HEK293 (cell line): ENCODE measurements around the gene AK8.

ENCODE experiments used
- CTCF ChIA-PET: fragments of 350-600 bp; formaldehyde crosslinking; extraction: SDS; loops from one replicate; lab custom pipeline; 2021; ENCODE audit warnings: antibody characterized with exemption; lab: Yijun Ruan, JAX
- POLR2A ChIA-PET: fragments of 300-600 bp; formaldehyde crosslinking; extraction: SDS; loops from one replicate; lab custom pipeline; 2020; ENCODE audit warnings: antibody characterized with exemption, inconsistent platforms; lab: Yijun Ruan, JAX
- H3K27ac ChIP-seq: fragments of 200-500 bp; sonication (Bioruptor generic); 2 replicates; pipeline ENCODE4 v1.5.1; 2014; ENCODE audit warnings: low read depth, low read length, control low read depth, inconsistent platforms; ENCODE audit errors: extremely low read depth
- H3K36me3 ChIP-seq, 2 experiments: fragments of 200-500 bp in 1 of 2; sonication (Bioruptor generic) in 1 of 2; 1 replicate in 1 of 2; 2 replicates in 1 of 2; pipeline ENCODE4 v1.5.1; 2014 to 2017; ENCODE audit warnings: inconsistent platforms in 2 of 2, low read length in 2 of 2; ENCODE audit not compliant: control insufficient read depth in 2 of 2, insufficient read depth in 1 of 2
- H3K4me1 ChIP-seq: fragments of 200-500 bp; sonication (Bioruptor generic); 2 replicates; pipeline ENCODE4 v1.5.1; 2014; ENCODE audit warnings: mild to moderate bottlenecking, low read length, inconsistent platforms; ENCODE audit not compliant: control insufficient read depth, insufficient read depth
- H3K4me3 ChIP-seq: 2 replicates; pipeline ENCODE4 v1.5.1; 2011; ENCODE audit warnings: low read depth, mild to moderate bottlenecking, control low read depth, low read length, moderate library complexity
- H3K9me3 ChIP-seq: fragments of 200-500 bp; sonication (Bioruptor generic); 2 replicates; pipeline ENCODE4 v1.5.1; 2014; ENCODE audit warnings: low read depth, low read length, inconsistent platforms; ENCODE audit not compliant: control insufficient read depth, insufficient read depth
- BCL11A ChIP-seq: fragments of 450-650 bp; formaldehyde crosslinking; IDR thresholded peaks from 2 replicates; pipeline ENCODE4 v1.5.1; 2016; ENCODE audit warnings: low read depth, missing biosample characterization, missing genetic modification characterization
- HOXA7 ChIP-seq: sonication (generic); formaldehyde crosslinking; IDR thresholded peaks from 2 replicates; pipeline ENCODE4 v1.8.1; 2022; ENCODE audit warnings: missing genetic modification reagents, borderline replicate concordance
- PRDM1 ChIP-seq: fragments of 450-650 bp; formaldehyde crosslinking; IDR thresholded peaks from 2 replicates; pipeline ENCODE4; 2016; ENCODE audit warnings: missing biosample characterization, missing genetic modification characterization
- REPIN1 ChIP-seq: fragments of 450-650 bp; formaldehyde crosslinking; IDR thresholded peaks from 2 replicates; pipeline ENCODE4 v1.5.1; 2017; ENCODE audit warnings: missing biosample characterization, missing genetic modification characterization, low read depth
- SCRT2 ChIP-seq: fragments of 450-650 bp; formaldehyde crosslinking; IDR thresholded peaks from 2 replicates; pipeline ENCODE4 v1.5.1; 2016; ENCODE audit warnings: missing biosample characterization, missing genetic modification characterization
- ZBTB1 ChIP-seq: fragments of 450-650 bp; formaldehyde crosslinking; IDR thresholded peaks from 2 replicates; pipeline ENCODE4 v1.5.1; 2016; ENCODE audit warnings: missing biosample characterization, missing genetic modification characterization
- ZBTB7A ChIP-seq: fragments of 450-650 bp; formaldehyde crosslinking; IDR thresholded peaks from 2 replicates; pipeline ENCODE4 v1.5.1; 2016; ENCODE audit warnings: low read depth, missing biosample characterization, missing genetic modification characterization
- ZNF114 ChIP-seq: fragments of 450-650 bp; formaldehyde crosslinking; IDR thresholded peaks from 2 replicates; pipeline ENCODE4 v1.5.0; 2017; ENCODE audit warnings: missing biosample characterization, missing genetic modification characterization
- ZNF146 ChIP-seq: fragments of 450-650 bp; formaldehyde crosslinking; IDR thresholded peaks from 2 replicates; pipeline ENCODE4 v1.5.1; 2016; ENCODE audit warnings: missing biosample characterization, missing genetic modification characterization
- ZNF16 ChIP-seq: fragments of 450-650 bp; formaldehyde crosslinking; IDR thresholded peaks from 2 replicates; pipeline ENCODE4 v1.5.1; 2016; ENCODE audit warnings: low read depth, missing biosample characterization, missing genetic modification characterization
- ZNF223 ChIP-seq: fragments of 450-650 bp; formaldehyde crosslinking; IDR thresholded peaks from 2 replicates; pipeline ENCODE4 v1.5.1; 2016; ENCODE audit warnings: missing biosample characterization, missing genetic modification characterization
- ZNF266 ChIP-seq: fragments of 450-650 bp; formaldehyde crosslinking; IDR thresholded peaks from 2 replicates; pipeline ENCODE4 v1.5.1; 2016; ENCODE audit warnings: missing biosample characterization, missing genetic modification characterization, low read depth
- ZNF404 ChIP-seq: fragments of 450-650 bp; formaldehyde crosslinking; IDR thresholded peaks from 2 replicates; pipeline ENCODE4 v1.5.1; 2017; ENCODE audit warnings: missing biosample characterization, missing genetic modification characterization
- ZNF600 ChIP-seq: fragments of 450-650 bp; formaldehyde crosslinking; IDR thresholded peaks from 2 replicates; pipeline ENCODE4 v1.5.1; 2016; ENCODE audit warnings: missing biosample characterization, missing genetic modification characterization
- ZNF776 ChIP-seq: fragments of 450-650 bp; formaldehyde crosslinking; IDR thresholded peaks from 2 replicates; pipeline ENCODE4 v1.5.0; 2017; ENCODE audit warnings: missing biosample characterization, missing genetic modification characterization, borderline replicate concordance
- ZNF837 ChIP-seq: fragments of 450-650 bp; formaldehyde crosslinking; IDR thresholded peaks from 2 replicates; pipeline ENCODE4 v1.5.1; 2016; ENCODE audit warnings: missing biosample characterization, missing genetic modification characterization
- TF ChIP-seq, protein P1 (sequence below): fragments of 450-650 bp; formaldehyde crosslinking; IDR thresholded peaks from 2 replicates; pipeline ENCODE4 v1.5.1; 2016; ENCODE audit warnings: missing biosample characterization, missing genetic modification characterization
- TF ChIP-seq, protein P2 (sequence below): fragments of 450-650 bp; formaldehyde crosslinking; IDR thresholded peaks from 2 replicates; pipeline ENCODE4 v1.5.1; 2016; ENCODE audit warnings: missing biosample characterization, missing genetic modification characterization
- TF ChIP-seq, protein P3 (sequence below): fragments of 450-650 bp; formaldehyde crosslinking; IDR thresholded peaks from 2 replicates; pipeline ENCODE4 v1.5.1; 2017; ENCODE audit warnings: missing biosample characterization, missing genetic modification characterization

Gene AK8

GRCh38 chr9:132886334-132886725 is 8.2 kb upstream of the AK8 start (continued):
- TF ChIP-seq ZNF16 (tag by site-specific recombination) (no peak), ZNF146 (no peak), REPIN1 (no peak), ZNF837 (tag by site-specific recombination) (no peak), ZNF600 (tag by site-specific recombination) (no peak)

DNA sequence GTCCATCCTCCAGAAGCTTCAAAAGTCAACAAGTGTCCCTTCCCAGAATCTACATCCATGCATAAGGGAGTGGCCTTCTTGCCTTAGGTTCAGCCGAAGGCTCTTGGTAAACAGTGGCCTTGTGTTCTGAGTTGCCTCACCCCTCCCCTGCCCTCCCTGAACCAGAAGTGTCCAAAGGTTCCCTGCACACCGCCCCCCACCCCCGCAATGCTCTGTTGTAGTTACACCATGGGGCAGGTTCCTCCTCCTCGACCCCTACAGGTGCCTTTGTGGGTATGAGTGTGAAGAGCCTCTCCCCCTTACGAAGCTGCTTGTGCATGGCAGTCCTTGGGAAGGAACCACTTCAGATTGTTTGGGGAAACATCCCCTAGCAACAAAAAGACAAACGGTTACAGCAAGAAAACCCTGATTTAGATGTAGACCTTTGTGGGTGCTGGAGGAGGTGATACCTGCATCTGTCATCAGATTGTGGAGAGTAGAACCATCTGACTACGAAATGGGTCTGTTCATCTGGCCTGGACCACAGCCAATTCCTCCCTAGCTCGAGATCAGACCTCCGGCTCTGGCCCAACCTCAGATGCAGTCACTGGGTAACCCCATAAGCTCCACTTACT is 7.7 kb upstream of the AK8 start:
- Histone ChIP-seq H3K4me1 (no peaks in the 10 kb centered on the region), H3K36me3 (no peaks in the 10 kb centered on the region), H3K9me3 (no peaks in the 10 kb centered on the region), H3K27ac (no peak overlapping the region), H3K4me3 (no peak overlapping the region)
- TF ChIP-seq ZNF114 (tag by site-specific recombination) (no peak), SCRT2 (peak; percentile 79), ZNF776 (tag by site-specific recombination) (no peak), BCL11A (tag by site-specific recombination) (no peak), PRDM1 (tag by site-specific recombination) (no peak)
- TF ChIP-seq, protein P1, sequence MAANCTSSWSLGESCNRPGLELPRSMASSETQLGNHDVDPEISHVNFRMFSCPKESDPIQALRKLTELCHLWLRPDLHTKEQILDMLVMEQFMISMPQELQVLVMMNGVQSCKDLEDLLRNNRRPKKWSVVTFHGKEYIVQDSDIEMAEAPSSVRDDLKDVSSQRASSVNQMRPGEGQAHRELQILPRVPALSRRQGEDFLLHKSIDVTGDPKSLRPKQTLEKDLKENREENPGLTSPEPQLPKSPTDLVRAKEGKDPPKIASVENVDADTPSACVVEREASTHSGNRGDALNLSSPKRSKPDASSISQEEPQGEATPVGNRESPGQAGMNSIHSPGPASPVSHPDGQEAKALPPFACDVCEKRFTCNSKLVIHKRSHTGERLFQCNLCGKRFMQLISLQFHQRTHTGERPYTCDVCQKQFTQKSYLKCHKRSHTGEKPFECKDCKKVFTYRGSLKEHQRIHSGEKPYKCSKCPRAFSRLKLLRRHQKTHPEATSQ = no peak
- TF ChIP-seq, protein P2, sequence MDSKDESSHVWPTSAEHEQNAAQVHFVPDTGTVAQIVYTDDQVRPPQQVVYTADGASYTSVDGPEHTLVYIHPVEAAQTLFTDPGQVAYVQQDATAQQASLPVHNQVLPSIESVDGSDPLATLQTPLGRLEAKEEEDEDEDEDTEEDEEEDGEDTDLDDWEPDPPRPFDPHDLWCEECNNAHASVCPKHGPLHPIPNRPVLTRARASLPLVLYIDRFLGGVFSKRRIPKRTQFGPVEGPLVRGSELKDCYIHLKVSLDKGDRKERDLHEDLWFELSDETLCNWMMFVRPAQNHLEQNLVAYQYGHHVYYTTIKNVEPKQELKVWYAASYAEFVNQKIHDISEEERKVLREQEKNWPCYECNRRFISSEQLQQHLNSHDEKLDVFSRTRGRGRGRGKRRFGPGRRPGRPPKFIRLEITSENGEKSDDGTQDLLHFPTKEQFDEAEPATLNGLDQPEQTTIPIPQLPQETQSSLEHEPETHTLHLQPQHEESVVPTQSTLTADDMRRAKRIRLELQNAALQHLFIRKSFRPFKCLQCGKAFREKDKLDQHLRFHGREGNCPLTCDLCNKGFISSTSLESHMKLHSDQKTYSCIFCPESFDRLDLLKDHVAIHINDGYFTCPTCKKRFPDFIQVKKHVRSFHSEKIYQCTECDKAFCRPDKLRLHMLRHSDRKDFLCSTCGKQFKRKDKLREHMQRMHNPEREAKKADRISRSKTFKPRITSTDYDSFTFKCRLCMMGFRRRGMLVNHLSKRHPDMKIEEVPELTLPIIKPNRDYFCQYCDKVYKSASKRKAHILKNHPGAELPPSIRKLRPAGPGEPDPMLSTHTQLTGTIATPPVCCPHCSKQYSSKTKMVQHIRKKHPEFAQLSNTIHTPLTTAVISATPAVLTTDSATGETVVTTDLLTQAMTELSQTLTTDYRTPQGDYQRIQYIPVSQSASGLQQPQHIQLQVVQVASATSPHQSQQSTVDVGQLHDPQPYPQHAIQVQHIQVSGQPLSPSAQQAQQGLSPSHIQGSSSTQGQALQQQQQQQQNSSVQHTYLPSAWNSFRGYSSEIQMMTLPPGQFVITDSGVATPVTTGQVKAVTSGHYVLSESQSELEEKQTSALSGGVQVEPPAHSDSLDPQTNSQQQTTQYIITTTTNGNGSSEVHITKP = peak; percentile 86
- ChIA-PET CTCF (interaction anchor here (0.7 to 1.2 kb wide), 2 partner anchors 85 to 104 kb away, joined by 3 read pairs; no protein-coding TSS in a partner anchor), POLR2A (interaction anchor here (0.6 kb wide), 1 partner anchor 43 kb away, joined by 3 read pairs; no protein-coding TSS in a partner anchor)

DNA sequence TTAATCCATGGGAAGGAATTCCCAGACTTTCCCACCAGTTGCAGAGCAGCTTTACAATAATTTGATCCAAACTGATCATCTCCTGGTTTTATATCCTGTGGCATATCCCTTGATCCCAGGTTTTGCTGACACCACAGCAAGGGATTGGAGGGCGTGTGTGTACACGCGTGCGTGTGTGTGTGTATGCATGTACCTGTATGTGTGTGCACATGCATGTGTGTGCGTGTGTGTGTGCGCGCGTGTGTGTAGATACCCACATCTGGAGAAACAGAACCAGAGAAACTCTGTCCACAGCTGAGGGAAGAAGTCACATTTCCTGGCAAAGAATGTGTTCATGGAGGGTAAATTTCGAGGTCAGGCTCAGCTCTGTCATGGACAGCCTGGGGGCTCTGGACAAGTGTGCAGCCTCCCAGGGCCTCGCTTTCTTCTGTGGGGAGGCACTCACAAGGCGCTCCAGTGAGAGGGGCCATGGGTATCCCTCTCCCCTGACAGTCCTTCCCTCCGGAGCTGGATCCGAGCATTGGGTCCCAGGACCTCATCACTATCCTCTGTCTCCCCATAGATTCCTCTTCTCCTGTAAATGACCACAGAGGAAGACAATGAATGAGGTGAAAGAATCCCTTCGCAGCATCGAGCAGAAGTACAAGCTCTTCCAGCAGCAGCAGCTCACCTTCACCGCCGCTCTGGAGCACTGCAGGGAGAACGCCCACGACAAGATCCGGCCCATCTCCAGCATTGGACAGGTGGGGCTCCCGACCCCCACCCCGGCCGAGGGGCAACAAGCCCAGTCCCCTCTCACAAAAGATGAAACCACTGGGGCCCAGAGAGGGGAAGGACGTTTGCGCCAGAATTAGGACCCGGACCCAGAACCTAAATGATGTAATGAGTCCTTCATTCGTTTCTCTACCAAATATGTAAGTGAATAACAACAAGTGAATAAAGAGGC is 5.5 kb upstream of the AK8 start:
- no peak overlapping the region for H3K27ac ChIP-seq
- H3K9me3 ChIP-seq = no peaks in the 10 kb centered on the region
- CTCF ChIA-PET = interaction anchor here (2.6 kb wide), 1 partner anchor 18 kb away, joined by 16 read pairs; no protein-coding TSS in a partner anchor
- H3K4me3 ChIP-seq = no peak overlapping the region
- POLR2A ChIA-PET = interaction anchor here (0.7 kb wide), 1 partner anchor 60 kb away, joined by 3 read pairs; no protein-coding TSS in a partner anchor
- no peaks in the 10 kb centered on the region for H3K4me1 ChIP-seq
- no peaks in the 10 kb centered on the region for H3K36me3 ChIP-seq
- TF ChIP-seq ZBTB7A (tag by site-specific recombination) (no peak), ZNF404 (tag by site-specific recombination) (no peak), ZNF223 (tag by site-specific recombination) (no peak), ZBTB1 (tag by site-specific recombination) (no peak), ZNF266 (tag by site-specific recombination) (no peak), HOXA7 (CRISPR knock-in tag) (no peak)
- TF ChIP-seq, protein P3, sequence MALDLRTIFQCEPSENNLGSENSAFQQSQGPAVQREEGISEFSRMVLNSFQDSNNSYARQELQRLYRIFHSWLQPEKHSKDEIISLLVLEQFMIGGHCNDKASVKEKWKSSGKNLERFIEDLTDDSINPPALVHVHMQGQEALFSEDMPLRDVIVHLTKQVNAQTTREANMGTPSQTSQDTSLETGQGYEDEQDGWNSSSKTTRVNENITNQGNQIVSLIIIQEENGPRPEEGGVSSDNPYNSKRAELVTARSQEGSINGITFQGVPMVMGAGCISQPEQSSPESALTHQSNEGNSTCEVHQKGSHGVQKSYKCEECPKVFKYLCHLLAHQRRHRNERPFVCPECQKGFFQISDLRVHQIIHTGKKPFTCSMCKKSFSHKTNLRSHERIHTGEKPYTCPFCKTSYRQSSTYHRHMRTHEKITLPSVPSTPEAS (tag by site-specific recombination) = peak; percentile 95
